Hematopoietic multipotent progenitor cell treated with erythropoietin and hydrocortisone succinate and interleukin-3 and kit ligand, for 8 days (in vitro differentiated cells): ENCODE results near the gene NUB1.

Experiments used
- DNase-seq: peaks from one replicate; pipeline ENCODE4 v3.0.0-alpha.2; 2015

Gene NUB1

DNA sequence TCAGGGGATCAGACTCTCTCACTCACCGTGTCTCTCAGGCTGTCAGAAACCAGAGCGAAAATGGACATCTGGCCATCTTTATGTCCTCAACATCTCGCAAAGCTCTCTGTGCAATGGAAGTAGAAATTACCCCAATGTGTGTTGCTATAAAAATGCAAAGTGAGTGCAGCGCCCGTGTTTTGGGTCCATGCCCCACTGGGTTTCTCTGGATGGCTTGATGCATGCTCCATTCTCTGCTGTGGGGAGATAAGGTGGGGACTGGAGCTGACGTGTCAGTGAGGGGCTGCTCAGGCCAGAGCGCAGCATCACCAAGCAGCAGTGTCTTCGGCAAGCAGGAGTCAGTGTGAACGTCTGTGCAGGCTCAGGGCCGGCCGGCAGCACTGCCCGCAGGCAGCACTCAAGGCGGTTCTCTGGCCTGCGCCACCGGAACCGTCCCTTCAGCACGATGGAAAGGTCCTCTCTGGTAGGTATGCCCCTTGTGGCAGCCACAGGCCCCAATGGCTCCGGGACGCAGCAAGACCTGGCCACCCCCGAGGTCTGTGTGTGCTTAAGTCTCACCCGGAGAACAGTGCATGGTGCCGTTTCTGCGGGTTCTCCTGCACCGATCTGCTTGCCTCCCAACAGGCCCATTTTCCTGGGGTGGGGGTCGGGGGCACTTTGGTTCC is 38.1 kb downstream of the NUB1 start:
- no peak for DNase-seq

- no peak for DNase-seq
These were observed 38.8 kb downstream of the NUB1 start for GRCh38 chr7:151380199-151381097.

- DNase-seq: no peak
These were observed 39.4 kb downstream of the NUB1 start for GRCh38 chr7:151381098-151381347.

- no peak for DNase-seq
These were observed 39.9 kb downstream of the NUB1 start for GRCh38 chr7:151381348-151382078.

- DNase-seq: no peak
These were observed 40.7 kb downstream of the NUB1 start for GRCh38 chr7:151382079-151382885.

GRCh38 chr7:151383638-151384351 is 42.2 kb downstream of the NUB1 start:
- DNase-seq: no peak

GRCh38 chr7:151384352-151384697 is 42.7 kb downstream of the NUB1 start:
- DNase-seq: no peak

DNA sequence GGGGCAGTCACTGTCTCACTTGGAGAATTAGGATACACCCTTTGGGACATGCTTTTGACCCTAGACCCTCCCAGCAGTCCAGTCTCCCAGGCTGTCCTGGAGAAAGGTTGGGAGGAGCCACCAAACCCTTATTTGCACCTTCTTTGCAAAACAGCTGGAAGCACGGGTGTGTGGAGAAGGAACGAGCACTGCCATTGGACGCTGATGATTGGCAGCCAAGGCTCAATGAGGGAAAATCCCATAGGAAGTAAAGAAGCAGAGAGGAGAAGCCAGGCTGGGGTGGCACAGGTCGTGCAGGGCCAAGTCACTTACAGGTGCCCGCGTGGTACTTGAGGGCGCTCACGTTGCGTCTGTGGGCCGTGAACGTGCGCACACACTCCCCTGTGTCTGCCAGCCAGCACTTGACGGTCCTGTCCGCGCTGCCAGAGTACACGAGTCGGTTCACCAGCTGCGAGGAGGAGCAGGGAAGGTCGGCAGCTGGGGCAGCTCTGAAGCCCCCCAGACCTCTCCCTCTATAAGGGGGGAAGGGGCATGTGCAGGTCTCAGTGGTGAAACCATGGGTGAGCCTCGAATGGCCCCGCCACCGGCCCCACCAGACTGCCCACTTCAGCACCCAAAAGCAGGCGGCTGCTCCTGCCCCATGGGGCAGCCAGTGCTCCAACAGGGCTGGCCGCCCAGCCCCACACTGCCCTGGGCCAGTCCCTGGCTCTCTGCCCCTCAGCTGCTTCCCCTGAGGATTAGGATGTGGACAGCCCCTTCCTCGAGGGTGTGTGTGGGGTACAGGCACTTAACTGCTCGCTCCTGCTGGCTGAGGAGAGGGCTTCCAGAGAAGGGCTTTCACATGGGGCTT is 43.4 kb downstream of the NUB1 start:
- DNase-seq: no peak

DNA sequence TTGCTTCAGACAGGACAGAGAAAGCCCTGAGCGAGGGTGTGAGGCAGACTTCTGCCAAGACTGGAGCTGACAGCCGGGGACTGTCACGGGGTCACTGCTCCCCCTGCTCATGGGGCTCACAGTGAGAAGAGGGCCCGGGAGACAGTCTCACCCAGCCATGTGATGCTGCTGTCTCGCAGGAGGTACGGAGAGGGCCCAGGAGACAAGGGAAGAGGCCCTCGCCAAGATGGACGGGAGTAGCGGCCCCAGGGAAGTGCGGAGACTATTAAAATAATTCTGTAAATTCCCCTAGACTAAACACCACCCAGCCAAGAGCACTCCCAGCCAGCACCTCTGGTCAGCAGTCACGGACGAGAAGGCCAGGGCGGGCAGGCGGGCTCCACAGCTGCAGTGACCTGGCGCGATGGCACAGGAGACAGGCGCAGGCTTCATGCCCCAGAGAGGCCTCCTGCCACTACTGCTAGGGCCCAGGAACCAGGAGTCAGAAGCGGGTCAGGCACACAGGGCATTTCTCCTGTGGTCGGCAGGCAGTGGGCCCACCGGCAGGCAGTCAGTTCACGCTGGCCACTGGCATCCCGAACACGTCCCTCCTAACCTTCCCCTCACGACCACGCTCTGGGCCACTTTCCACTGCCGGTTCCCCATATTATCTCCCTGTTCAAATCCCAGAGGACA is 44.2 kb downstream of the NUB1 start:
- no peak for DNase-seq

- no peak for DNase-seq
These were observed 44.9 kb downstream of the NUB1 start for GRCh38 chr7:151386301-151387160.

DNA sequence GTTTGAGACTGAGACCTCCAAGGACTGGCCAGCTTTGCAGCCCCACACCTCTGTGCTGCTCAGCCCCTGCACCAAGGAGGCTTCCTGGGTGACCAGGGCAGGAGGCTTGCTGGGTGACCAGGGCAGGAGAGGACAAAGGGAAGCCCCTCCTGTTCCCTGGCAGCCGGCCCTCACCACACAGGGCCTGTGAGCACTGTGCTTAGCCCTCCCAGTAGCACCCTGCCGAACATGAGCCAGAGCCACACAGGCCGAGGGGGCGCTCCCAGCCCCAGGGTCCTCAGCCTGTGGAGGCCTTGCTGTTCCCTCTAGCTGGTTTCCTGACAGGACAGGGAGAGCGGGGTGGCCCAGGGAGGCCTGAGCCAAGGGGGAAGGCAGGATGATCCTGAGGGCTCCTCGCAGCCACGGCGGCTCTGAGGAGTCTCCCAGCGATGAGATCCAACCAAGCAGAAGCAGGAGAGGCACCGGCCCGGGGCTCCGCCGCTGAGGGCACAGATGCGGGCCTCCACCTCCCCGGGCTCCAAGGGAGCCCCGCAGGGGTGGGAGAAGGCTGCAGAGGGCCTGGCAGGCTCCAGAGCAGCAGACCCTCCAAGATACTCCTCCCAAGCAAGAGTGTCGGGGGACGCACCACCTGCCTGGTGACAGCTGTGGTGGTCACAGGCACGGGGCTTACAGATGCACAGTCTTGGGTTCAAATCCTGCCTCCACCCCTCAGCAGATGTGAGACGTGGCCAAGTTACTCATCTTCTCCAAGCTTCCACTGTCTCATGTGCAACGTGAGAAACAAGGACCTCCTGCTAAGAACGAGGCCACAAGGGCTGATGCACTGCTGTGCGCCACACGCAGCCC is 45.8 kb downstream of the NUB1 start:
- no peak for DNase-seq

GRCh38 chr7:151388007-151388297 is 46.3 kb downstream of the NUB1 start:
- DNase-seq: no peak

GRCh38 chr7:151388430-151388829 is 46.8 kb downstream of the NUB1 start:
- no peak for DNase-seq

- no peak for DNase-seq
These were observed 47.6 kb downstream of the NUB1 start for GRCh38 chr7:151389096-151389767.

DNA sequence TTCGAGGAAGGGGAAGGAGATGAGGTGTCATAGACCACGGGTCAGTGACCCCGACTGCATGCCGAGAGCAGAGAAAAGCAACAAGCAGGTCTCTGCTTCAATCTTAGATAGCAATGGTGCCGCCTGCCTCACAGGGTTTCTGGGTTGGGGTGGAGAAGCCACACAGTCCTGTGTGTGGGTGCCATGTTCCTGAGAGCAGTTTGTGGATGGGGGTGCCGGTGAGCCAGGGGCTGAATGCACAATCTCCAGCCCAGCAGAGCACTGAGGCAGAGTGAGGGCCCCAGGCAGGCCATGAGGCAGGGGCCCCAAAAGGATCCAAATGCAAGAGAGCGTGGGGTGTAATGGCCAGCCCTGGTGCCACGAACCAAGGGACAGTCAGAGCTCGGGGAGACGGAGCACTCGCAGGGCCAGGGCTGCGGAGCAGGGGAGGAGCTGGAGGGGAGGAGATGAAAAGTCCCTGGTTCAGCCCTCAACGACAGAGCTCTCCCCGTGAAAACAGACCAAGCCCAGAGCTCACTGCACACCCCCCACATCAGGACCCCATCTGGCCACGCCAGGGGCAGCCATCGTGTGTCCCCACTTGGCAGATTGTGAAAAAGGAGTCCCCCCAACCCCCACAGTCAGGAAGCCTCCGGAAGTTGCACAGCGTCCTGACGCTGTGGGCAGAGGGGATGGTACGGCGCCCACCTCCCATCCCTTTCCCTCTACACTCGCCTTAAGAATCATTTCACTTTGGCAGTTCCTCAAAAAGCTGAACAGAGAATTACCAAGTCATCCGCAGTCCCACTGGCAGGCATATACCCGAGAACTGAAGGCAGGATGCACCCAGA is 48.4 kb downstream of the NUB1 start:
- no peak for DNase-seq

DNA sequence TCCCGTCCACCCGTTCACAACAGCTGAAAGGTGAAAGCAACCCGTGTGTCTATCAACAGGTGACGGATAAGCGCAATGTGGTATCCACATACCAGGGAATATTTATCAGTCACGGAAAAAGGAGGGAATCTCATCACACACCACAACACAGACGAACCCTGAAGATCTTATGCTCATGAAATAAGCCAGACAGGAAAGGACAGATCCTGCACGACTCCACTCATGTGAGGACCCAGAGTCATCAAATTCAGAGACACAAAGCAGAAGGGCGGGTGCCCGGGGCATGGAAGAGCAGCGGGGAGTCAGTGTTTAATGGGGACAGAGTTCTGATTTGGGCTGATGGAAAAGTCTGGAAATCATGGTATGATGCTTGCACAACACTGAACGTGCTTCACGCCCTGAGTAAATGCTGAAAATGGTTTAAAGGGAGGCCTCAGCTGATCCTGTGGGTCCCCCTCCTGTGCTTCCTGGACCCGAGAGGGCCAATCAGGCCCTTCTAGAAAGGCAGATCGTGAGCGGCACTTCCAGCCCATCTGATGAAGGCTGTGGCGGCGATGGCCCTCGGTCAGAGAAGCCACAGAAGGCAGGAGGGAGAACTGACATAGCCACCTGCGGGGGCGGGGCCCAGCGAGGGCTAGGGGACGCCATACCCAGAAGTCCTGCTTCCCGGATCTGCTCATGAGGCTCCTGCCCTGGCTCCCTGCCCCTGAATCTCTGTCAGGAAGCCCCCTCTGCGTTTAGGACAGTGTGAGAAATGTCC is 49.2 kb downstream of the NUB1 start:
- no peak for DNase-seq

DNA sequence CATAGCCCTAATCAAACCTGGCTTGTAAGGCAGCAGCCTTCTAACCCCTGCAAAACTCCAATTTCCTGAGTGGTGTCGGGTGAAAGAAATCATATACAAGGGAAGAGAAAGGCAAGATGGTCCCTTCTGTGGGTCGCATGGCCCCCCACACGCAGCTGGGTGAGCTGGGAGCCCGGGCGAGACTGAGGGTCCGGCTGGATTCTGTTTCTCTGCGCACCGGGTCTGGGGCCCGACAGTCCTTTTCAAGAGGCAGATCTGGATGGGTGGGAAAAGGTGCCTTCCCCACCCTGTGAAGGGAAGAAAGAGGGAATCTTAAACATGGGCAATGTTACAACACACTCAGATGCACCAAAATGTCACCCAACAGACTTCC is 49.7 kb downstream of the NUB1 start:
- no peak for DNase-seq
